Uterus (tissue), 2 donors: ENCODE measurements around the gene LRP2BP.

Experiments used
- CTCF ChIP-seq, 4 experiments: fragments of 200-600 bp in 2 of 4; fragments of 450-650 bp in 2 of 4; sonication (generic) in 2 of 4; IDR thresholded peaks; one replicate each; pipeline ENCODE4 v1.5.1; 2016 to 2019; ENCODE audit warnings: antibody characterized with exemption in 4 of 4, mild to moderate bottlenecking in 2 of 4, moderate library complexity in 1 of 4
- POLR2A ChIP-seq, 2 donors: fragments of 450-650 bp; IDR thresholded peaks; one replicate each; pipeline ENCODE4 v1.6.1; 2016; ENCODE audit warnings: antibody characterized with exemption in 2 of 2, mild to moderate bottlenecking in 1 of 2, moderate library complexity in 1 of 2

- no peak for TF ChIP-seq CTCF (IDR thresholded peaks at IDR 0.05)
- no peak for TF ChIP-seq POLR2A (IDR thresholded peaks at IDR 0.05)
Observed at GRCh38 chr4:185411849-185412248, 16.1 kb upstream of the LRP2BP start.
